ENCODE results near the gene BARX1. TPM values are rescaled to one million over a fixed set of nuclear protein-coding genes. Genes with fewer than 3 reads are reported as not detected.
"Not testable (repeated sequence)": the region's sequence is repeated elsewhere in the genome, so short reads cannot be mapped to it uniquely, and the experiment has no call there.

The BARX1 gene
- total RNA-seq, 1 donor from 2014 or later, result not detected

- DNase-seq (ENCODE audit: low read depth) (no peak), FAIRE-seq (no peak)
- Histone ChIP-seq H3K36me3 (ENCODE audit: control insufficient read depth, insufficient read depth, low read length) (no peaks in the 10 kb centered on the region), H3K27me3 (ENCODE audit: control insufficient read depth, insufficient read depth, low read length) (peaks cover 1% of the 10 kb centered on the region), H3K4me3 (ENCODE audit: low read depth, low read length) (no peak overlapping the region)
- TF ChIP-seq, protein P1, sequence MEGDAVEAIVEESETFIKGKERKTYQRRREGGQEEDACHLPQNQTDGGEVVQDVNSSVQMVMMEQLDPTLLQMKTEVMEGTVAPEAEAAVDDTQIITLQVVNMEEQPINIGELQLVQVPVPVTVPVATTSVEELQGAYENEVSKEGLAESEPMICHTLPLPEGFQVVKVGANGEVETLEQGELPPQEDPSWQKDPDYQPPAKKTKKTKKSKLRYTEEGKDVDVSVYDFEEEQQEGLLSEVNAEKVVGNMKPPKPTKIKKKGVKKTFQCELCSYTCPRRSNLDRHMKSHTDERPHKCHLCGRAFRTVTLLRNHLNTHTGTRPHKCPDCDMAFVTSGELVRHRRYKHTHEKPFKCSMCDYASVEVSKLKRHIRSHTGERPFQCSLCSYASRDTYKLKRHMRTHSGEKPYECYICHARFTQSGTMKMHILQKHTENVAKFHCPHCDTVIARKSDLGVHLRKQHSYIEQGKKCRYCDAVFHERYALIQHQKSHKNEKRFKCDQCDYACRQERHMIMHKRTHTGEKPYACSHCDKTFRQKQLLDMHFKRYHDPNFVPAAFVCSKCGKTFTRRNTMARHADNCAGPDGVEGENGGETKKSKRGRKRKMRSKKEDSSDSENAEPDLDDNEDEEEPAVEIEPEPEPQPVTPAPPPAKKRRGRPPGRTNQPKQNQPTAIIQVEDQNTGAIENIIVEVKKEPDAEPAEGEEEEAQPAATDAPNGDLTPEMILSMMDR (IDR thresholded peaks at IDR 0.05; ENCODE audit: insufficient read depth, low read length, severe bottlenecking), result no peak
Observed at GRCh38 chr9:93979721-93980120, 24.6 kb upstream of the BARX1 start.

- H3K36me3 ChIP-seq (ENCODE audit: control insufficient read depth, insufficient read depth, low read length), result no peaks in the 10 kb centered on the region
- H3K4me3 ChIP-seq (ENCODE audit: low read depth, low read length), result no peak overlapping the region
- FAIRE-seq (peak; percentile 97), DNase-seq (ENCODE audit: low read depth) (peak; percentile 50)
- TF ChIP-seq, protein P1 (IDR thresholded peaks at IDR 0.05; ENCODE audit: insufficient read depth, low read length, severe bottlenecking), result no peak
- peaks cover 1% of the 10 kb centered on the region for H3K27me3 ChIP-seq (ENCODE audit: control insufficient read depth, insufficient read depth, low read length)
Observed at GRCh38 chr9:93978551-93978950, 23.4 kb upstream of the BARX1 start.

GRCh38 chr9:93976973-93977372 is 21.8 kb upstream of the BARX1 start:
- DNase-seq (ENCODE audit: low read depth), result peak; percentile 88
- Histone ChIP-seq H3K4me3 (ENCODE audit: low read depth, low read length) (no peak overlapping the region), H3K36me3 (ENCODE audit: control insufficient read depth, insufficient read depth, low read length) (no peaks in the 10 kb centered on the region), H3K27me3 (ENCODE audit: control insufficient read depth, insufficient read depth, low read length) (peaks cover 1% of the 10 kb centered on the region)
- TF ChIP-seq, protein P1 (IDR thresholded peaks at IDR 0.05; ENCODE audit: insufficient read depth, low read length, severe bottlenecking), result no peak
- no peak for FAIRE-seq

DNA sequence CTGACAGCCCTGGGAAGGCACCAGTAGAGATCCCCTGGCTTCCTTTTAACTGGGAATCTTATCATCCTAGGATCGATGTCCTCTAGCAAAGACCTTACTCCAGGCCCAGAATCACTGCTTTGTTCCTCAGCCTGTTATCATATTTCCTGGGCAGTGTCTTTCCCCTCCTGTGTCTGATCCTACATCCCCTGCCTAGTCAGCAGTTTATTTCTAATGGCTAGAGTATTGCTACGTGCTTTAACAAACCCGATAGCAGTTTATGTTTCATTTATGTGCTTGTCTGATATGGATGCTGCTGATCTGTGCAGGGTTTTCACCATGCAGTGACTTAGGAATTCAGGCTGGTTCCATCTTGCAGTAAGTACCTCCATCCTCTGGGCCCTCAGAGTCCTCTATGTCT is 20.9 kb upstream of the BARX1 start:
- Histone ChIP-seq H3K4me3 (ENCODE audit: low read depth, low read length) (no peak overlapping the region), H3K36me3 (ENCODE audit: control insufficient read depth, insufficient read depth, low read length) (no peaks in the 10 kb centered on the region), H3K27me3 (ENCODE audit: control insufficient read depth, insufficient read depth, low read length) (no peaks in the 10 kb centered on the region)
- TF ChIP-seq, protein P1 (IDR thresholded peaks at IDR 0.05; ENCODE audit: insufficient read depth, low read length, severe bottlenecking), result no peak
- FAIRE-seq (peak; percentile 87), DNase-seq (ENCODE audit: low read depth) (no peak)

GRCh38 chr9:93975262-93975661 is 20.1 kb upstream of the BARX1 start:
- no peak for DNase-seq (ENCODE audit: low read depth)
- H3K27me3 ChIP-seq (ENCODE audit: control insufficient read depth, insufficient read depth, low read length), result no peaks in the 10 kb centered on the region
- TF ChIP-seq, protein P1 (IDR thresholded peaks at IDR 0.05; ENCODE audit: insufficient read depth, low read length, severe bottlenecking), result no peak
- FAIRE-seq, result no peak
- H3K36me3 ChIP-seq (ENCODE audit: control insufficient read depth, insufficient read depth, low read length), result no peaks in the 10 kb centered on the region
- H3K4me3 ChIP-seq (ENCODE audit: low read depth, low read length), result no peak overlapping the region

GRCh38 chr9:93974151-93974550 is 19.0 kb upstream of the BARX1 start:
- FAIRE-seq (no peak), DNase-seq (ENCODE audit: low read depth) (no peak)
- TF ChIP-seq, protein P1 (IDR thresholded peaks at IDR 0.05; ENCODE audit: insufficient read depth, low read length, severe bottlenecking), result no peak
- H3K4me3 ChIP-seq (ENCODE audit: low read depth, low read length), result no peak overlapping the region
- H3K27me3 ChIP-seq (ENCODE audit: control insufficient read depth, insufficient read depth, low read length), result no peaks in the 10 kb centered on the region
- H3K36me3 ChIP-seq (ENCODE audit: control insufficient read depth, insufficient read depth, low read length), result no peaks in the 10 kb centered on the region

GRCh38 chr9:93972655-93973054 is 17.5 kb upstream of the BARX1 start:
- not testable (repeated sequence) for H3K36me3 ChIP-seq (ENCODE audit: control insufficient read depth, insufficient read depth, low read length); H3K4me3 ChIP-seq (ENCODE audit: low read depth, low read length); DNase-seq (ENCODE audit: low read depth); H3K27me3 ChIP-seq (ENCODE audit: control insufficient read depth, insufficient read depth, low read length); FAIRE-seq

Measured in bronchial epithelial cell (primary cell).